MM.1S (cell line): Measurements from ENCODE around the gene PIK3R1.

ENCODE experiments used
- DNase-seq: peaks from one replicate; pipeline ENCODE4 v3.0.0-alpha.2; 2015
- H2AFZ ChIP-seq: fragments of 300-600 bp; sonication (generic); 2 replicates; pipeline ENCODE4 v1.6.0; 2016; ENCODE audit warnings: antibody characterized with exemption, low read length
- H3F3A ChIP-seq: fragments of 300-600 bp; sonication (generic); 2 replicates; pipeline ENCODE4 v1.6.1; 2016; ENCODE audit warnings: mild to moderate bottlenecking, antibody characterized with exemption, low read length, moderate library complexity, mixed read lengths; ENCODE audit not compliant: insufficient read depth
- H3K27ac ChIP-seq: fragments of 300-600 bp; sonication (generic); 2 replicates; pipeline ENCODE4 v1.5.1; 2016; ENCODE audit warnings: mild to moderate bottlenecking, low read length
- H3K27me3 ChIP-seq: fragments of 300-600 bp; sonication (generic); replicated peaks from 2 replicates; pipeline ENCODE4 v1.6.0; 2016; ENCODE audit warnings: low read length; ENCODE audit not compliant: insufficient read depth
- H3K36me3 ChIP-seq: fragments of 300-600 bp; sonication (generic); replicated peaks from 2 replicates; pipeline ENCODE4 v1.6.1; 2016; ENCODE audit warnings: mild to moderate bottlenecking, low read length, mixed read lengths; ENCODE audit not compliant: insufficient read depth
- H3K4me1 ChIP-seq: fragments of 300-600 bp; sonication (generic); 2 replicates; pipeline ENCODE4 v1.6.1; 2016; ENCODE audit warnings: low read length, mixed read lengths
- H3K4me2 ChIP-seq: fragments of 300-600 bp; sonication (generic); 2 replicates; pipeline ENCODE4 v1.6.0; 2016; ENCODE audit warnings: low read depth, low read length
- H3K4me3 ChIP-seq: fragments of 300-600 bp; sonication (generic); 2 replicates; pipeline ENCODE4 v1.5.1; 2016; ENCODE audit warnings: low read length, mixed read lengths
- H3K79me2 ChIP-seq: fragments of 300-600 bp; sonication (generic); 2 replicates; pipeline ENCODE4 v1.6.1; 2016; ENCODE audit warnings: mixed run types, low read length, mixed read lengths
- H3K9ac ChIP-seq: fragments of 300-600 bp; sonication (generic); 2 replicates; pipeline ENCODE4 v1.6.1; 2016; ENCODE audit warnings: low read length, mixed read lengths
- H3K9me2 ChIP-seq: fragments of 300-600 bp; sonication (generic); replicated peaks from 2 replicates; pipeline ENCODE4 v1.6.1; 2016; ENCODE audit warnings: mild to moderate bottlenecking, low read length, mixed read lengths; ENCODE audit not compliant: insufficient read depth
- H3K9me3 ChIP-seq: fragments of 300-600 bp; sonication (generic); replicated peaks from 2 replicates; pipeline ENCODE4 v1.6.1; 2016; ENCODE audit warnings: mild to moderate bottlenecking, low read length, mixed read lengths; ENCODE audit not compliant: insufficient read depth
- H4K20me1 ChIP-seq: fragments of 300-600 bp; sonication (generic); 2 replicates; pipeline ENCODE4 v1.6.1; 2016; ENCODE audit warnings: mild to moderate bottlenecking, low read length, moderate library complexity, mixed read lengths; ENCODE audit not compliant: insufficient read depth
- CTCF ChIP-seq: fragments of 300-600 bp; sonication (generic); IDR thresholded peaks from 2 replicates; pipeline ENCODE4 v1.5.1; 2016; ENCODE audit warnings: antibody characterized with exemption, low read length, mixed read lengths
- EZH2 ChIP-seq: fragments of 300-600 bp; sonication (generic); optimal IDR thresholded peaks from 2 replicates; pipeline ENCODE3; 2017; ENCODE audit warnings: low read depth, mild to moderate bottlenecking, antibody characterized with exemption, low read length, mixed read lengths
- EZH2phosphoT487 ChIP-seq: fragments of 300-600 bp; sonication (generic); IDR thresholded peaks from 2 replicates; pipeline ENCODE4 v1.6.1; 2018; ENCODE audit warnings: antibody characterized with exemption, low read length

PIK3R1 gene

GRCh38 chr5:68315679-68316271 is 100.2 kb downstream of the PIK3R1 start:
- H3K4me2 ChIP-seq, result no peak overlapping the region
- H2AFZ ChIP-seq, result no peak overlapping the region
- no peaks in the 10 kb centered on the region for H3K27me3 ChIP-seq
- H3K4me1 ChIP-seq, result no peaks in the 10 kb centered on the region
- H3K4me3 ChIP-seq, result no peak overlapping the region
- H3F3A ChIP-seq, result no peaks in the 10 kb centered on the region
- no peak overlapping the region for H3K9ac ChIP-seq
- no peak for TF ChIP-seq EZH2
- TF ChIP-seq EZH2phosphoT487, result no peak
- TF ChIP-seq CTCF, result no peak
- H3K79me2 ChIP-seq, result no peaks in the 10 kb centered on the region
- DNase-seq, result peak; percentile 18
- H3K27ac ChIP-seq, result no peak overlapping the region
- no peaks in the 10 kb centered on the region for H3K36me3 ChIP-seq
- H3K9me3 ChIP-seq, result no peaks in the 10 kb centered on the region
- no peaks in the 10 kb centered on the region for H3K9me2 ChIP-seq
- no peaks in the 10 kb centered on the region for H4K20me1 ChIP-seq

GRCh38 chr5:68316469-68316868 is 100.9 kb downstream of the PIK3R1 start:
- Histone ChIP-seq H2AFZ (no peak overlapping the region), H3F3A (no peaks in the 10 kb centered on the region), H3K9ac (no peak overlapping the region), H4K20me1 (no peaks in the 10 kb centered on the region), H3K9me3 (no peaks in the 10 kb centered on the region), H3K4me2 (no peak overlapping the region), H3K79me2 (no peaks in the 10 kb centered on the region), H3K4me1 (no peaks in the 10 kb centered on the region), H3K4me3 (no peak overlapping the region), H3K36me3 (no peaks in the 10 kb centered on the region), H3K9me2 (no peaks in the 10 kb centered on the region), H3K27me3 (no peaks in the 10 kb centered on the region), H3K27ac (no peak overlapping the region)
- DNase-seq, result no peak
- TF ChIP-seq EZH2phosphoT487, result no peak
- TF ChIP-seq EZH2, result no peak
- TF ChIP-seq CTCF, result no peak

GRCh38 chr5:68317646-68318045 is 102.1 kb downstream of the PIK3R1 start:
- Histone ChIP-seq H3K9me2 (no peaks in the 10 kb centered on the region), H3K4me2 (no peak overlapping the region), H3K9ac (no peak overlapping the region), H3K4me1 (no peaks in the 10 kb centered on the region), H4K20me1 (no peaks in the 10 kb centered on the region), H3K4me3 (no peak overlapping the region), H3K27me3 (no peaks in the 10 kb centered on the region), H3K79me2 (no peaks in the 10 kb centered on the region), H2AFZ (no peak overlapping the region), H3F3A (no peaks in the 10 kb centered on the region), H3K36me3 (no peaks in the 10 kb centered on the region), H3K27ac (no peak overlapping the region), H3K9me3 (no peaks in the 10 kb centered on the region)
- TF ChIP-seq CTCF (no peak), EZH2 (no peak), EZH2phosphoT487 (no peak)
- no peak for DNase-seq
